MM.1S (cell line): ENCODE results near the gene ZNF684.

ENCODE experiments used
- CTCF ChIP-seq: fragments of 300-600 bp; sonication (generic); IDR thresholded peaks from 2 replicates; pipeline ENCODE4 v1.5.1; 2016; ENCODE audit warnings: antibody characterized with exemption, low read length, mixed read lengths
- EZH2 ChIP-seq: fragments of 300-600 bp; sonication (generic); optimal IDR thresholded peaks from 2 replicates; pipeline ENCODE3; 2017; ENCODE audit warnings: low read depth, mild to moderate bottlenecking, antibody characterized with exemption, low read length, mixed read lengths
- EZH2phosphoT487 ChIP-seq: fragments of 300-600 bp; sonication (generic); IDR thresholded peaks from 2 replicates; pipeline ENCODE4 v1.6.1; 2018; ENCODE audit warnings: antibody characterized with exemption, low read length

- TF ChIP-seq EZH2 (no peak), CTCF (peak; percentile 73), EZH2phosphoT487 (no peak)
Observed at GRCh38 chr1:40532844-40533424, 1.5 kb downstream of the ZNF684 start.
